GM10847 (cell line): ENCODE measurements around the gene NEDD9.

Source experiments
- POLR2A ChIP-seq: IDR thresholded peaks from 2 replicates; pipeline ENCODE4 v1.6.1; 2011; ENCODE audit not compliant: insufficient read length; ENCODE audit errors: extremely low read depth

Gene NEDD9

DNA sequence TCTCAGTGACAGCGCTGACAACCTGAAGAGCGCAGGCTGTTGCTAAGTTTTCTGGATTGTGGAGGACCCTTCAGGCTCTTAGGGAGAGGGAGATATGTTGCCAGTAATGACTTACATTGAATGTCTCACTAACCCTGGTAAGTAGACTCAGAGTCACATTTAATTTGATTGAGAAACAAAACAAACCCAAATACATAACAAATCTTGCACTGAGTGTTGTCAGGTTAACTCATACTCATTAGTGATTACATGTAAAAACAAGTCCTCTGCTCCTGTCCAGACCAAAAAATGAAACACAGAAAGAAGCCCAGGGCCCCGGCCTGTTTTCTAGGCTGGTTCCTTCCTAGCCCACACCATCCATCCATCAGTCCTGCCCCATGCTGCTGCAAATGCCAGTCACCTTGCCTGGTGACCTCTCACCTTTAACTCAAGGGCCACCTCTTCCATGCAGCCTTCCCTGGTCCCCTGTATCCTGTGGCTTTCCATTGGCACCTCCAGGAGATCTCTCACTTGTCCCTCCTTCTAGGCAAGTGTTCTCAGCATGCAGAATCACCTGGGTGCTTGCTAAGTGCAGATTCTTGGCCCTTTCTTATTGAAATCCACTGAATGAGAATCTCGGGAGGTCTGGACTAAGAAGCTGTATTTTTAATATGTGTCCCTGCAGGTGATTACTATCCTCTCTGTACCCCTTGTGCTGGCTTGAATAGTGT is 86.2 kb downstream of the NEDD9 start:
- no peak for TF ChIP-seq POLR2A

DNA sequence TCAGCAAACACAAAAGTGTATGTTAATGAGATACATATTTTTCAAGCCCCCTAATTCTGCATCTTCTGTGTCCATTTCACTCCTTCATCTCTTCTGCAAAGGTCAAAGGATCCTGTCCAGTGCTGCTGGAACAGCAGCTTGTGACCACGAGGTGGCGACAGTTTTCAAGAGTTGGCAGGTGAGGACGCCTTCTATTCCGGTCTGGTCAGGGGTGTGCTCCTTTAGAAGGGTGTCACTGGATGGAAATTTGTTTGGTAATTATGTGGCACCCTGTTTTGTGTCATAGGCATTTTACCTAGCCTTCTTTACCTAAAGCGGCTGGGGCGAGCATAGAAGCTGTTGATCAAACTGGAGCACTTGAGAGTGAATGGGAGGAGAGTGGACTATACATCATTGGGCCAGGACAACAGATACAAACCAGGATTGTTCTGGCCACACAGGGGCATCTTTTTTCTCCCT is 88.0 kb downstream of the NEDD9 start:
- no peak for TF ChIP-seq POLR2A

DNA sequence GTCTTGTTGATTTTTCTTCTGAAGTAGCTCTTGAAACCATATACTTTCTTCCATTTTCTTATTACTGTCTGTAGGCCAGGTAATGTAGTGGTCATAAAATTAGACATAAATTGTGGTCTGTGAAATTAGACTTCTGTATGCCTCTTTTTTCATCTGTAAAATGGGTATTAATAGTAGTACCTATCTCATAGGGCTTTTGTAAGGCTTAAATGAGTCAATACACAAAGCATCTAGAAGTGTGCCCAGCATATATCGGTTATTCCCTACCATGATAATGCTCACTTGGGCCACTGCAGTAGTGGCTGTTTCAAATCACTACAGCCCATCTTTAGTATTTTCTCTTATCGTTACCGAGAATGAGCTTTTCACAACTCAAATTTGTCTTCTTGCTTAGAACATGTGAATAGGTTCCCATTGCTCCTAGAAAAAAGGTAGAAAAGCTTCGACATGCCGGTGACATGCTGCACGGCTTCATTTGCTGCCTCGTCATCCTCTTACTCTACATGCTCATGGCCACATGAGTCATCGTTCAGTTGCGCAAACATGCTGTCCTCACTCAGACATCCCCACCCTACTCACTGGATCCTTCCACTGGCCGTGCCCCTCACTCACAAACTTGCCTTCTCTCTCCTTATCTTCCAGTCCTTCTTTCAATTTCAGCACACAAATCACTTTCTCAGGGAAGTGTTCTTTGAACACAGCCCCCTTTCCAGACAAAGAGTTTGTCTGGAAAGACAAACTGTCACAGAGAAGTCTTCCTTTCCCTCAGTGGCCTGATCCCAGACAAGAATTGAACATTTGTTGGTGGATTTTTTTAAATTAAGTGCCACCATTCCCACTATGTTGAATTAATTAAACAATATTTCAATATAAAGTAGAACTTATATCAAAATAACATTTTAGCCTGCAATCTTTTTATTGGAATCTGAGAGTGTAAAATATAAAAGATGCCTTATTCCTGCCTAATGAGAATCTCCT is 88.8 kb downstream of the NEDD9 start:
- TF ChIP-seq POLR2A: no peak

DNA sequence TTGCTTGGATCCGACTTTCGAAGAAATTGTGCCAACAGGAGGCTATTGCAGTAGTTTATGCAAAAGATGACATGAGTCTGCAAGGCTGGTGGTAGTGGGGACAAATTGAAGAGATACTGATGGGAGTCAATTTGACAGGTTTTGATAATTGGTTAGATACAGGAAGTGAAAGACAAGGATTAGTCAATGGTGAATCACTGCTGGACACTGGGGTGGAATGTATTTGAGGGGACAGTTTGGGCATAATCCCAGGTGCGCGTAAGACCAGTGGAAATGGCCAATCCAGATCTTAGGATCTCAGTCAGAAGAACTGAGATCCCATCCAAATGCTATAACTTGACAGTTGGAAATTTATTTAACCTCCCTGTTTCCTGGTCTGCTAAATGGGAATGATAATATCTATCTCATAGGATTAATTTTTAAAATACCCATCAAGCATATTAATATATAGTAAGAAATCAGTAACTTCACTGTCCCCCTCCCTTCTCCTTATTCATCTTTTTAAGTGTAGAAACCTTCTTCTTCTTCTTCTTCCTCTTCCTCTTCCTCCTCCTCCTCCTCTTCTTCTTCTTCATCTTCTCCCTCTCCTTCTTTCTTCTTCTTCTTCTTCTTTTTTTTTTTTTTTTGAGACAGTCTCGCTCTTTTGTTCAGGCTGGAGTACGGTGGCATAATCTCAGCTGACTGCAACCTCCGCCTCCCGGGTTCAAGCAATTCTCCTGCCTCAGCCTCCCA is 90.0 kb downstream of the NEDD9 start:
- TF ChIP-seq POLR2A: no peak

DNA sequence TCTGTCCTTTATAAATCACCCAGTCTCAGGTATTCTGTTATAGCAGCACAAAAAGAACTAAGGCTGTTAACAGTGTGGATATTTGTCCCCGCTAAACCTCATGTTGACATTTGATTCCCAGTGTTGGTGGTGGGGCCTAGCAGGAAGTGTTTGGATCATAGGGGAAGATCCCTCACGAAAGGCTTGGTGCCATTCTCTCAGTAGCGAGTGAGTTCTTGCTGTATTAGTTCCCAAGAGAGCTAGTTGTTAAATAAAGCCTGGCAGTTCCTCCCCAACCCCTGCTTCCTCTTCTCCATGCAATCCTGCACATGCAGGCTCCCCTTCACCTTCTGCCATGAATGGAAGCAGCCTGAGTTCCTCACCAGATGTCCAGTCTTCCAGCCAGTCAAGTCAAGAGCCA is 91.2 kb downstream of the NEDD9 start:
- TF ChIP-seq POLR2A: no peak

DNA sequence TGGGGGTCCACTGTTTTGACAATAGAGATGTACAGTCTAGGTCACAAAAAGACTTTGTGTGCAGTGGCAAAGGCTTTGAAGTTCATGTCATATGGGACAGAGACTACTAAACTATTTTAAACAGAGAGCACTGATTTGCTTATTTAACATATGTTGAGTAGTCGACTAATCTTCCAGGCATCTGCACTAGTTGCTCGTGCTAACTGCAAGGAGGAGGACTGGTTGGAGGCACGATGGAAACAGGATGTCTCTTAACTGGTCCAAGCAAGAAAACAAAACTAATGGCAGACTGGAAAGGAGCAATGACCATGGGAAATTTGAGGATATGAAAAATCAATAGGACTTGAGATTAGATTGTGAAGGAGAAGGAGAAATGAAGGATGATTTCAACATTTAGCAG is 92.4 kb downstream of the NEDD9 start:
- no peak for TF ChIP-seq POLR2A

DNA sequence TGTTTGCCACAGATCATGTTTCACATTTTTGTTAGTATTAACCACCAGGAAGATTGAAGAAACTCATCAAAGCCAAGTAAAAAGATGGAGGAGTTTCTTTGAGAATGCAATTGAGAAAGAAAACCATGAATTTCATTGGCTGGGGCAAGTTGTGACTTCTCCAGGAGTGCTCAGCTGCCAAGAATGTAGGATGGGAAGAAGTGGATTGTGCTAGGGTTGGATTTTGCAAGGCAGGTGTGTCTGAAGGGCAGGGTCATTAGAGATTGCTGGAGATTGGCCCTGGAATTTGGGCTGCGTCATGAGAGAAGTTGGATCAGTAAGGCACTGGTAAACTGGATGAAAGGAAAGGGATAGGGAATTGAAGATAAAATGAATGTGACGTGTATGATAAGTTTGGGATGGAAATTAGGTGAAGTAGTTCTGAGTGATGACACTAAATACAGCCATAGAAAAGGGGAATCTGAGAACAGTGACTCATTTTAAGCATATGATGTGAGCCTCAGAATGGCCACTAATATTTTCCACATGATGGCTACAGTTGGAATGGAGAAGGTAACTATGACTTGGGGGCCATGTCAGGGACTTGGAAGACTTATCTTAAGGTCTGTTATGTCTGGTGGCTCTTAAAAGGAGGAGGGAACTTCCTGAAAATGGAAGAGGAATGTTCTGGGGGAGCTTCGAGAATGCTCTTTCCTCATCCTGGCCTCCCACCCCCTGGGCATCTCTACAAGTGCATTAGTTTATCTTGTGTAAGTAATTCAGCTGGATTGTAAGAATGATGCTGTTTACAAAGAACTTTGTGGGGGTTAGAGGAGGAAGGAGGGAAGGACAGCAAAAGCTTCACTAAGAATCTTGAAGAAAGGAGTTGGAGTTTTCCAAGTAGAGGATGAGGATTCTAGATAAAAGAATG is 93.2 kb downstream of the NEDD9 start:
- no peak for TF ChIP-seq POLR2A

DNA sequence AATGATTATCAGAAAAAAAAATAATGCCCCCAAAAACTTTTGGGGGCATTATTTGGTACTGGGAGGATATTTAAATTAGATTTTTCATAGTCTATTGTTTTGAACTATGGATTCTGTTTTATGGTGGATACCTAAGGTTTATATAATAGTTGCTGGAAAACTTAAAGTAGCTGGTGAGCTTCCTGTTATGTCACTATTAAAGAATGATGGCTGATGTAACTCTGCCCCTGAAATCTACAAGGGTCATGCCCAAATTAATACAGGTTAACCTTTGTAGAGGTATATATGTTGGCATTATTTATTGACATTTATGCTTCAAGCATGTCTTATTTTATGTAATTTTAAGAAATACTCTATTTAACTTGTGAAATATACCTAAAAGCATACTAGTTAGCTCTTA is 95.7 kb downstream of the NEDD9 start:
- no peak for TF ChIP-seq POLR2A
